NCI-H82 treated with DMSO at 0.1 percent for 48 hours (cell line): ENCODE data around the gene DMD.

Experiments used
- DNase-seq: peaks from one replicate; lab custom pipeline; 2025; ENCODE audit not compliant: unreplicated experiment; lab: John Stamatoyannopoulos, UW

DMD gene

GRCh38 chrX:31092476-31092875 is 2118.9 kb downstream of the DMD start:
- DNase-seq, result no peak

- no peak for DNase-seq
Observed at GRCh38 chrX:31091819-31092218, 2119.5 kb downstream of the DMD start.

GRCh38 chrX:31074522-31074921 is 2136.8 kb downstream of the DMD start:
- DNase-seq, result no peak

GRCh38 chrX:31071725-31072124 is 2139.6 kb downstream of the DMD start, which contains the start of gene FTHL17:
FTHL17 (minus strand) TSS chrX:31072041; CDS start chrX:31071953, 88 bp downstream.
- no peak for DNase-seq

GRCh38 chrX:31071262-31071661 is 2140.1 kb downstream of the DMD start:
- no peak for DNase-seq

- DNase-seq, result no peak
Observed at GRCh38 chrX:31070057-31070468, 2141.3 kb downstream of the DMD start.
